Stimulated activated naive CD4-positive, alpha-beta T cell treated with Interleukin-2 at 50 U/mL for 16 hours (primary cell): ENCODE data around the gene DGKK.
"Not testable (repeated sequence)": the region's sequence is repeated elsewhere in the genome, so short reads cannot be mapped to it uniquely, and the experiment has no call there.

ENCODE experiments used
- DNase-seq: peaks from one replicate; lab custom pipeline; 2025; lab: John Stamatoyannopoulos, UW

Gene DGKK

GRCh38 chrX:50428174-50428573, 42.5 kb downstream of the DGKK start:
- DNase-seq = no peak

GRCh38 chrX:50407976-50408375, 62.6 kb downstream of the DGKK start:
- no peak for DNase-seq

- no peak for DNase-seq
Observed at GRCh38 chrX:50403903-50404302, 66.7 kb downstream of the DGKK start.

- no peak for DNase-seq
Observed at GRCh38 chrX:50402886-50403285, 67.7 kb downstream of the DGKK start.

GRCh38 chrX:50393902-50394301, 76.7 kb downstream of the DGKK start:
- DNase-seq = no peak

- DNase-seq = no peak
Observed at GRCh38 chrX:50386520-50386919, 84.1 kb downstream of the DGKK start.

GRCh38 chrX:50381729-50382415, 88.8 kb downstream of the DGKK start:
- DNase-seq = no peak

- DNase-seq = no peak
Observed at GRCh38 chrX:50375481-50376267, 95.0 kb downstream of the DGKK start.

- no peak for DNase-seq
Observed at GRCh38 chrX:50372966-50373365, 97.7 kb downstream of the DGKK start.

GRCh38 chrX:50343917-50344316, 126.7 kb downstream of the DGKK start:
- no peak for DNase-seq

- no peak for DNase-seq
Observed at GRCh38 chrX:50333308-50333707, 137.3 kb downstream of the DGKK start.

- DNase-seq = not testable (repeated sequence)
Observed at GRCh38 chrX:50332668-50333067, 138.0 kb downstream of the DGKK start.

GRCh38 chrX:50327235-50327634, 143.4 kb downstream of the DGKK start:
- no peak for DNase-seq
